WERI-Rb-1 (cell line): ENCODE data around the gene MPZ.
"Not testable (repeated sequence)": the region's sequence is repeated elsewhere in the genome, so short reads cannot be mapped to it uniquely, and the experiment has no call there.

Source experiments
- DNase-seq: peaks from one replicate; pipeline ENCODE4 v3.0.0-alpha.2; 2020
- H3K27ac ChIP-seq: fragments of 250-450 bp; sonication (Bioruptor Pico); 2 replicates; pipeline ENCODE4 v1.5.1; 2020; ENCODE audit warnings: mild to moderate bottlenecking, moderate library complexity
- H3K27me3 ChIP-seq: fragments of 250-450 bp; sonication (Bioruptor Pico); 2 replicates; pipeline ENCODE4 v1.5.1; 2021; ENCODE audit warnings: mild to moderate bottlenecking, low read depth, moderate library complexity; ENCODE audit not compliant: insufficient read depth, severe bottlenecking
- H3K36me3 ChIP-seq: fragments of 250-450 bp; sonication (Bioruptor Pico); 2 replicates; pipeline ENCODE4 v1.5.1; 2020; ENCODE audit warnings: mild to moderate bottlenecking, moderate library complexity
- H3K4me3 ChIP-seq: 2 replicates; pipeline ENCODE4 v1.5.1; 2011; ENCODE audit warnings: low read depth, mild to moderate bottlenecking, control low read depth, low read length
- H3K9me3 ChIP-seq: fragments of 250-450 bp; sonication (Bioruptor Pico); 2 replicates; pipeline ENCODE4 v1.5.1; 2021; ENCODE audit warnings: mild to moderate bottlenecking, moderate library complexity; ENCODE audit not compliant: severe bottlenecking
- CTCF ChIP-seq: IDR thresholded peaks from 2 replicates; pipeline ENCODE4 v1.5.1; 2011; ENCODE audit warnings: low read depth, mild to moderate bottlenecking, control low read depth, inconsistent platforms, low read length

The MPZ gene

GRCh38 chr1:161261261-161262235 lies 48.2 kb downstream of the MPZ start:
- peaks cover 22% of the 10 kb centered on the region for H3K9me3 ChIP-seq
- H3K27me3 ChIP-seq, result peaks cover 97% of the 10 kb centered on the region
- DNase-seq, result no peak
- H3K27ac ChIP-seq, result no peak overlapping the region
- TF ChIP-seq CTCF, result no peak
- no peak overlapping the region for H3K4me3 ChIP-seq
- H3K36me3 ChIP-seq, result no peaks in the 10 kb centered on the region

GRCh38 chr1:161260376-161261260 lies 49.1 kb downstream of the MPZ start:
- Histone ChIP-seq H3K36me3 (no peaks in the 10 kb centered on the region), H3K27me3 (peaks cover 95% of the 10 kb centered on the region), H3K4me3 (no peak overlapping the region), H3K27ac (no peak overlapping the region), H3K9me3 (peaks cover 31% of the 10 kb centered on the region)
- TF ChIP-seq CTCF, result no peak
- no peak for DNase-seq

- DNase-seq, result no peak
- Histone ChIP-seq H3K36me3 (no peaks in the 10 kb centered on the region), H3K9me3 (peaks cover 36% of the 10 kb centered on the region), H3K4me3 (no peak overlapping the region), H3K27me3 (peaks cover 95% of the 10 kb centered on the region), H3K27ac (no peak overlapping the region)
- no peak for TF ChIP-seq CTCF
Measured at GRCh38 chr1:161259765-161260164, 50.0 kb downstream of the MPZ start.

- H3K4me3 ChIP-seq, result no peak overlapping the region
- no peak for TF ChIP-seq CTCF
- DNase-seq, result no peak
- no peaks in the 10 kb centered on the region for H3K36me3 ChIP-seq
- H3K9me3 ChIP-seq, result peaks cover 35% of the 10 kb centered on the region
- peaks cover 94% of the 10 kb centered on the region for H3K27me3 ChIP-seq
- no peak overlapping the region for H3K27ac ChIP-seq
Measured at GRCh38 chr1:161259345-161259702, 50.4 kb downstream of the MPZ start.

DNA sequence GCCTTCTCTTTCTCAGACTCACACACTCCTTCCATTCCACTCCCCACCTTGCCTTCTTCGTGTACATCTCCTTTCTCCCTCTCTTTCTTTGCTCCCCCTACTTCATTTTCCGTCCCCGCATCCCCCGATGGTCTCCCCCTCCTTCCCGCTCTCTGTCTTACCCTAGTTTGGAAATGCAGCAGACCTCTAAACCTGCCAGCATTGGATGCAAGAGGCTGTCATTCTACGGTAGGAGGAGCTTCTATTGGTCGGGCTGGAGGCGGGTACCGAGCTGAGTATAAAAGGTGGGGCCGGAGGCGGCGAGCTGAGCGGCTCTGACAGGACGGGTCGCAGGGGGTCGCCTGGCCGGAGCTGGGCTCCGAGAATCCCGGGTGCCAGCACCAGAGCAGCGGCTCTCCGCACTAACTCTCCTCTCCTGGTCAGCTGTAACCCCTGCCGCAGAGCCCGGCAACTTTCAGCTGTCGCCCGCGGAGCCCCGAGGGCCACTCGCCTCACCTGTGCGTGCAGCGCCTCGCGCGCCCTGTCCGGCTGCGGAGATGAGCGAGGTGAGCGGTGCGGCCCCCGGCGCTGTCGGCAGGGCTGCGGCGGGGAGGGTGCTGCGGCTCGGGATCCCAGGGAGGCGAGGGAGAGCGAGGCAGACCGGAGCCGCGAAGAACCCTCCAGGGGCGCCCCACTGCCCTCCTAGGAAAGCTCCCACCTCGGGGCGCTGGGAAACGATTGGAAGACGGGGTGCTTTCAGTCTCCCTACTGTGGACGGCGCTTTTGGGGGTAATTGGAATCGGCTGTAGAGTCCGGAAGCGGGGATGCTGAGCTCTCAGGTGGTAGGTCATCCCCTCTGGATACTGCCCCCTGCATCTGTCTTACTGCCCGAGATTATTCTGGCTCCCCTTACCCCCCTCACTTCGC lies 51.1 kb downstream of the MPZ start, which contains the start of gene PCP4L1:
Gene PCP4L1 (plus strand): TSS at position 307 of the 906 bp plus-strand sequence. CDS start 230 bp downstream, at position 537.
- no peak for TF ChIP-seq CTCF
- Histone ChIP-seq H3K36me3 (no peaks in the 10 kb centered on the region), H3K4me3 (peak within 1 kb of the TSS; percentile 26), H3K27ac (no peak within 1 kb of the TSS), H3K27me3 (peaks cover 95% of the 10 kb centered on the region), H3K9me3 (peaks cover 33% of the 10 kb centered on the region)
- DNase-seq, result peak; percentile 53

DNA sequence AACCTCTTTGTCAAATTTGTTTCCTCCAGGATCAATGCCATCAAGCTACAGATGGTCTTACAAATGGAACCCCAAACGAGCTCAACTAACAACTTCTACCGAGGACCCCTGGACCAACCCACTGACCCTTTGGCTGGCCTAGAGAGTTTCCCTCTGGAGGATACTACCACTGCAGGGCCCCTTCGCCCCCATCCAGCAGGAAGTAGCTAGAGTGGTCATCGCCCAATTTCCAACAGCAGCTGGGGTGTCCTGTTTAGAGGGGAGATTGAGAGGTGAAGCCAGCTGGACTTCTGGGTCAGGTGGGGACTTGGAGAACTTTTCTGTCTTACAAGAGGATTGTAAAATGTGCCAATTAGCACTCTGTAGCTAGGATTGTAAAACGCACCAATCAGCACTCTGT lies 52.7 kb downstream of the MPZ start:
- H3K4me3 ChIP-seq, H3K36me3 ChIP-seq, H3K27ac ChIP-seq, DNase-seq: not testable (repeated sequence)
- H3K27me3 ChIP-seq, result peaks cover 95% of the 10 kb centered on the region
- peaks cover 36% of the 10 kb centered on the region for H3K9me3 ChIP-seq

DNA sequence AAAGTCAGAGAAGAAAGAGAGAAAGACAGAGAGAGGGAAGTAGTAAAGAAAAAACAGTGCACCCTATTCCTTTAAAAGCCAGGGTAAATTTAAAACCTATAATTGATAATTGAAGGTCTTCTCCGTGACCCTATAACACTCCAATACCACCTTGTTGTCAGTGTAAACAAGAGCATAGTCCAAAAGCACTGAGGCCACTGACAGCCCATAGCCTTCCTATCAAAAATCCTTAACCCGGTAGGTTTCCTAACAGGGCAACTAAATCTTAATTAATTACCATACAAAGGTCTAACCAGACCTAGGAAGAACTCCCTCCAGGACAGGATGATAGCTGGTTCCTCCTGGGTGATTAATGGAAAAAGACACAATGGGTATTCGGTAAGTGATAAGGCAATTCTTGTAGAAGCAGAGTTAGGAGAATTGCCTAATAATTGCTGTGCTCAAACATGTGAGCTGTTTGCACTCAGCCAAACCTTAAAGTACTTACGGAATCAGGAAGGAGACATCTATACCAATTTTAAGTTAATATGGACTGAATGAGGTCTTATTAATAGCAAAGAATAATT lies 53.7 kb downstream of the MPZ start:
- not testable (repeated sequence) for H3K27ac ChIP-seq, DNase-seq, H3K36me3 ChIP-seq, H3K4me3 ChIP-seq
- Histone ChIP-seq H3K27me3 (peaks cover 95% of the 10 kb centered on the region), H3K9me3 (peaks cover 37% of the 10 kb centered on the region)

- not testable (repeated sequence) for H3K4me3 ChIP-seq, H3K27ac ChIP-seq, H3K36me3 ChIP-seq, DNase-seq
- Histone ChIP-seq H3K27me3 (peaks cover 95% of the 10 kb centered on the region), H3K9me3 (peaks cover 41% of the 10 kb centered on the region)
Measured at GRCh38 chr1:161255302-161255701, 54.5 kb downstream of the MPZ start.
